ENCODE data around the gene PDLIM5.

Gene PDLIM5

GRCh38 chr4:94408549-94409374, 43.0 kb upstream of the PDLIM5 start:
- Histone ChIP-seq H3K27me3 (replicated peaks; ENCODE audit: control insufficient read depth, insufficient read depth, low read length) (no peaks in the 10 kb centered on the region), H3K4me3 (replicated peaks; ENCODE audit: low read depth, low read length) (no peak overlapping the region), H3K36me3 (ENCODE audit: control insufficient read depth, insufficient read depth, low read length) (no peaks in the 10 kb centered on the region)
- TF ChIP-seq, protein P1, sequence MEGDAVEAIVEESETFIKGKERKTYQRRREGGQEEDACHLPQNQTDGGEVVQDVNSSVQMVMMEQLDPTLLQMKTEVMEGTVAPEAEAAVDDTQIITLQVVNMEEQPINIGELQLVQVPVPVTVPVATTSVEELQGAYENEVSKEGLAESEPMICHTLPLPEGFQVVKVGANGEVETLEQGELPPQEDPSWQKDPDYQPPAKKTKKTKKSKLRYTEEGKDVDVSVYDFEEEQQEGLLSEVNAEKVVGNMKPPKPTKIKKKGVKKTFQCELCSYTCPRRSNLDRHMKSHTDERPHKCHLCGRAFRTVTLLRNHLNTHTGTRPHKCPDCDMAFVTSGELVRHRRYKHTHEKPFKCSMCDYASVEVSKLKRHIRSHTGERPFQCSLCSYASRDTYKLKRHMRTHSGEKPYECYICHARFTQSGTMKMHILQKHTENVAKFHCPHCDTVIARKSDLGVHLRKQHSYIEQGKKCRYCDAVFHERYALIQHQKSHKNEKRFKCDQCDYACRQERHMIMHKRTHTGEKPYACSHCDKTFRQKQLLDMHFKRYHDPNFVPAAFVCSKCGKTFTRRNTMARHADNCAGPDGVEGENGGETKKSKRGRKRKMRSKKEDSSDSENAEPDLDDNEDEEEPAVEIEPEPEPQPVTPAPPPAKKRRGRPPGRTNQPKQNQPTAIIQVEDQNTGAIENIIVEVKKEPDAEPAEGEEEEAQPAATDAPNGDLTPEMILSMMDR (IDR thresholded peaks at IDR 0.05; ENCODE audit: insufficient read depth, low read length, poor library complexity, severe bottlenecking), result no peak
- DNase-seq (ENCODE audit: extremely low read depth, insufficient read length), result no peak

- Histone ChIP-seq H3K4me3 (replicated peaks; ENCODE audit: low read depth, low read length) (no peak overlapping the region), H3K36me3 (ENCODE audit: control insufficient read depth, insufficient read depth, low read length) (no peaks in the 10 kb centered on the region), H3K27me3 (replicated peaks; ENCODE audit: control insufficient read depth, insufficient read depth, low read length) (no peaks in the 10 kb centered on the region)
- TF ChIP-seq, protein P1 (IDR thresholded peaks at IDR 0.05; ENCODE audit: insufficient read depth, low read length, poor library complexity, severe bottlenecking), result no peak
- DNase-seq (ENCODE audit: extremely low read depth, insufficient read length), result no peak
Observed at GRCh38 chr4:94409375-94409679, 42.4 kb upstream of the PDLIM5 start.

DNA sequence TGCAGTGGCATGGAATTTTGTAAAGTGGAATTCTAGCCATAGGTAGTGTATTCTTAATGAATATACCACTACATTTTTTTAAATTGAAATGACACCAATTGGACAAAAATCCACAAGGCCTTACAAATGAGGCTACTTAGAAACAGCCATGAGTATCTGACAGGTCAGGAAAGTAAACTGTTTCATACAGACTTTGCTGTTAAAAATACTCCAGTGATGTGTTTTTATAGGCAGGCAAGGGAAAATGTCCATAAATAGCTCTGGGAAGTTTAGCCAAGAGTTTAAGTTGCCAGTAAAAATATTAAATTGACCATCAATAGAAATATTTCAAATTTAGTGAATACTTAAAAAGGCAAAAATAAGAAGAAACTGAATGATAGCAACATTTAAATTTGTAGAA, 41.8 kb upstream of the PDLIM5 start:
- H3K27me3 ChIP-seq (replicated peaks; ENCODE audit: control insufficient read depth, insufficient read depth, low read length), result no peaks in the 10 kb centered on the region
- no peaks in the 10 kb centered on the region for H3K36me3 ChIP-seq (ENCODE audit: control insufficient read depth, insufficient read depth, low read length)
- TF ChIP-seq, protein P1 (IDR thresholded peaks at IDR 0.05; ENCODE audit: insufficient read depth, low read length, poor library complexity, severe bottlenecking), result no peak
- H3K4me3 ChIP-seq (replicated peaks; ENCODE audit: low read depth, low read length), result no peak overlapping the region
- no peak for DNase-seq (ENCODE audit: extremely low read depth, insufficient read length)

GRCh38 chr4:94410678-94411206, 41.0 kb upstream of the PDLIM5 start:
- Histone ChIP-seq H3K36me3 (ENCODE audit: control insufficient read depth, insufficient read depth, low read length) (no peaks in the 10 kb centered on the region), H3K4me3 (replicated peaks; ENCODE audit: low read depth, low read length) (no peak overlapping the region), H3K27me3 (replicated peaks; ENCODE audit: control insufficient read depth, insufficient read depth, low read length) (no peaks in the 10 kb centered on the region)
- no peak for DNase-seq (ENCODE audit: extremely low read depth, insufficient read length)
- TF ChIP-seq, protein P1 (IDR thresholded peaks at IDR 0.05; ENCODE audit: insufficient read depth, low read length, poor library complexity, severe bottlenecking), result no peak

DNA sequence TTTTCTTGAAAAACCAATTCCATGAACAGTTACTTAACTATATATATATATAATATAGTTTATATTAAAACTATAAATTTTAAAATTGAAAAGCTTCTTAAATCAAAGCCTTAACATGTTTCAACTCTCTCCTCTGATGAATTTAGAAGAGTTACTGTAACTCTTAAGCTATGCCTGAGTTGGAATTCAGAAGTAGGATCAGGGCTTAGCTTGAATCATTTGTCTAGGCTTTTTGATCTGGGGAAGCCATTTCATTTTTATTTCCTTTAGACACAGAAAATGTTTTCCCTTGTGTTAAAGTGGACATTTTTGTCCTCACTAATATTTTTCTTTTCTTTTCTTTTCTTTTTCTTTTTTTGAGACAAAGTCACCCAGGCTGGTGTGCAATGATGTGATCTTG, 40.4 kb upstream of the PDLIM5 start:
- Histone ChIP-seq H3K4me3 (replicated peaks; ENCODE audit: low read depth, low read length) (no peak overlapping the region), H3K27me3 (replicated peaks; ENCODE audit: control insufficient read depth, insufficient read depth, low read length) (no peaks in the 10 kb centered on the region), H3K36me3 (ENCODE audit: control insufficient read depth, insufficient read depth, low read length) (no peaks in the 10 kb centered on the region)
- TF ChIP-seq, protein P1 (IDR thresholded peaks at IDR 0.05; ENCODE audit: insufficient read depth, low read length, poor library complexity, severe bottlenecking), result no peak
- no peak for DNase-seq (ENCODE audit: extremely low read depth, insufficient read length)
